B cell (primary cell): ENCODE results near the gene BRD4. TPM values are rescaled to one million over a fixed set of nuclear protein-coding genes. Genes with fewer than 3 reads are reported as not detected.

Experiments
- ATAC-seq: fragments of 200-7000 bp; cut with Tn5 transposase; one replicate; pipeline ENCODE4 v1.10.0; 2021; ENCODE audit warnings: low read depth, mild to moderate bottlenecking, moderate number of reproducible peaks, moderate library complexity
- CTCF ChIA-PET: fragments of 350-600 bp; sonication (Branson Sonifier 250); formaldehyde crosslinking; loops from one replicate; lab custom pipeline; 2021; ENCODE audit warnings: antibody characterized with exemption, inconsistent platforms; lab: Charles Lee
- POLR2A ChIA-PET: fragments of 350-600 bp; sonication (Branson Sonifier 250); formaldehyde crosslinking; loops from one replicate; lab custom pipeline; 2021; ENCODE audit warnings: antibody characterized with exemption; lab: Charles Lee
- DNase-seq: peaks from one replicate; pipeline ENCODE4 v3.0.0; 2013
- H2AFZ ChIP-seq: 2 replicates; pipeline ENCODE4 v1.6.1; 2012; ENCODE audit warnings: mild to moderate bottlenecking, low read depth, low read length; ENCODE audit not compliant: insufficient read depth, poor library complexity, severe bottlenecking
- H3K27ac ChIP-seq, 2 donors: 1 replicate in 1 of 2; 2 replicates in 1 of 2; pipeline ENCODE4 v1.5.1; 2012 to 2013; ENCODE audit warnings: low read length in 2 of 2, mild to moderate bottlenecking in 2 of 2, moderate library complexity in 1 of 2
- H3K27me3 ChIP-seq, 4 experiments: fragments of 200-600 bp in 1 of 4; sonication (generic) in 1 of 4; replicated peaks in 1 of 4; 1 replicate in 2 of 4; 2 replicates in 2 of 4; pipeline versions ENCODE4 v1.6.1 to v1.7.0; 2013 to 2016; ENCODE audit warnings: low read length in 3 of 4, mild to moderate bottlenecking in 2 of 4, mixed read lengths in 1 of 4, moderate library complexity in 1 of 4; ENCODE audit not compliant: insufficient read depth in 4 of 4, control insufficient read depth in 3 of 4; ENCODE audit errors: control extremely low read depth in 1 of 4
- H3K36me3 ChIP-seq, 2 experiments: replicated peaks in 1 of 2; 1 replicate in 1 of 2; 2 replicates in 1 of 2; pipeline versions ENCODE4 v1.6.1 to v1.7.1; 2013; ENCODE audit warnings: low read length in 1 of 2; ENCODE audit not compliant: insufficient read depth in 2 of 2, control insufficient read depth in 1 of 2; ENCODE audit errors: control extremely low read depth in 1 of 2, extremely low read depth in 1 of 2
- H3K4me1 ChIP-seq, 2 donors: fragments of 200-600 bp in 1 of 2; sonication (generic) in 1 of 2; 1 replicate in 1 of 2; 2 replicates in 1 of 2; pipeline versions ENCODE4 v1.5.1 to v1.6.1; 2013 to 2017; ENCODE audit warnings: low read length in 2 of 2; ENCODE audit not compliant: control insufficient read depth in 2 of 2, insufficient read depth in 2 of 2
- H3K4me2 ChIP-seq: replicated peaks from 2 replicates; pipeline ENCODE3; 2012; ENCODE audit warnings: mild to moderate bottlenecking, low read depth, low read length; ENCODE audit not compliant: poor library complexity, severe bottlenecking
- H3K4me3 ChIP-seq, 5 experiments: fragments of 200-600 bp in 1 of 5; sonication (generic) in 1 of 5; 1 replicate in 3 of 5; 2 replicates in 2 of 5; pipeline versions ENCODE4 v1.5.1 to v1.7.0; 2011 to 2016; ENCODE audit warnings: low read length in 4 of 5, mild to moderate bottlenecking in 4 of 5, low read depth in 2 of 5, control low read depth in 1 of 5, moderate library complexity in 1 of 5; ENCODE audit not compliant: insufficient read depth in 1 of 5; ENCODE audit errors: control extremely low read depth in 1 of 5, extremely low read depth in 1 of 5
- H3K79me2 ChIP-seq: fragments of 200-600 bp; sonication (generic); one replicate; pipeline ENCODE4 v1.6.0; 2016; ENCODE audit warnings: low read length; ENCODE audit not compliant: control insufficient read depth, insufficient read depth
- H3K9ac ChIP-seq: fragments of 200-600 bp; sonication (generic); 2 replicates; pipeline ENCODE4 v1.6.1; 2017; ENCODE audit warnings: mild to moderate bottlenecking, low read length, moderate library complexity
- H3K9me3 ChIP-seq, 3 donors: one replicate each; pipeline versions ENCODE4 v1.6.1 to v1.7.1; 2013; ENCODE audit warnings: low read length in 2 of 3; ENCODE audit not compliant: control insufficient read depth in 2 of 3, insufficient read depth in 1 of 3; ENCODE audit errors: control extremely low read depth in 1 of 3
- H4K20me1 ChIP-seq: 2 replicates; pipeline ENCODE4 v1.6.0; 2012; ENCODE audit warnings: mild to moderate bottlenecking, low read length; ENCODE audit not compliant: insufficient read depth, control insufficient read depth, poor library complexity, severe bottlenecking
- H3K27ac Mint-ChIP-seq: one replicate; pipeline ENCODE4 v1.8.0; 2021; ENCODE audit warnings: mixed read lengths
- H3K27me3 Mint-ChIP-seq: one replicate; pipeline ENCODE4 v1.8.0; 2021; ENCODE audit warnings: mixed read lengths
- H3K4me1 Mint-ChIP-seq: one replicate; pipeline ENCODE4 v1.8.0; 2021; ENCODE audit warnings: mixed read lengths
- H3K4me3 Mint-ChIP-seq: one replicate; pipeline ENCODE4 v1.8.0; 2021; ENCODE audit warnings: mixed read lengths
- H3K9me3 Mint-ChIP-seq: one replicate; pipeline ENCODE4 v1.8.0; 2022; ENCODE audit warnings: mixed read lengths; ENCODE audit not compliant: insufficient read depth
- EZH2 ChIP-seq: IDR thresholded peaks from 2 replicates; pipeline ENCODE4 v1.6.1; 2012; ENCODE audit warnings: borderline replicate concordance, low read depth, mild to moderate bottlenecking, moderate library complexity, low read length; ENCODE audit not compliant: insufficient read depth, poor library complexity, severe bottlenecking
- WGBS: methylation state at CpG from one replicate; pipeline ENCODE4 v1.1.5; 2013; ENCODE audit warnings: missing lambda C conversion rate; ENCODE audit not compliant: insufficient coverage; 5-methylcytosine and 5-hydroxymethylcytosine counted together
- intact Hi-C: fragments of 100-400 bp; cut with micrococcal nuclease; formaldehyde crosslinking; loops from one replicate; pipeline ENCODE4 v1.10.0; 2022
- polyA plus RNA-seq: library from polyadenylated mRNA; depleted of rRNA; stranded (reverse); fragments of >200 nt; gene quantifications from 2 replicates; pipeline ENCODE4 v1.2.3, GENCODE V29; 2012
- total RNA-seq, 2 donors: library from RNA; stranded (reverse); fragments of 120-200 nt in 1 of 2; gene quantifications; 1 replicate in 1 of 2; 2 replicates in 1 of 2; pipeline versions ENCODE4 v1.2.3 to v1.2.4, GENCODE V29; 2013 to 2022
- TF ChIP-seq, protein P1 (sequence below): fragments of 200-600 bp; IDR thresholded peaks from one replicate; pipeline ENCODE4 v1.8.0; 2022; ENCODE audit warnings: antibody characterized with exemption, mild to moderate bottlenecking

BRD4 gene
- total and polyA plus RNA-seq, 2 donors (not counting 1 experiment from before 2014, with no cell fraction given): 30.7 to 209 TPM

DNA sequence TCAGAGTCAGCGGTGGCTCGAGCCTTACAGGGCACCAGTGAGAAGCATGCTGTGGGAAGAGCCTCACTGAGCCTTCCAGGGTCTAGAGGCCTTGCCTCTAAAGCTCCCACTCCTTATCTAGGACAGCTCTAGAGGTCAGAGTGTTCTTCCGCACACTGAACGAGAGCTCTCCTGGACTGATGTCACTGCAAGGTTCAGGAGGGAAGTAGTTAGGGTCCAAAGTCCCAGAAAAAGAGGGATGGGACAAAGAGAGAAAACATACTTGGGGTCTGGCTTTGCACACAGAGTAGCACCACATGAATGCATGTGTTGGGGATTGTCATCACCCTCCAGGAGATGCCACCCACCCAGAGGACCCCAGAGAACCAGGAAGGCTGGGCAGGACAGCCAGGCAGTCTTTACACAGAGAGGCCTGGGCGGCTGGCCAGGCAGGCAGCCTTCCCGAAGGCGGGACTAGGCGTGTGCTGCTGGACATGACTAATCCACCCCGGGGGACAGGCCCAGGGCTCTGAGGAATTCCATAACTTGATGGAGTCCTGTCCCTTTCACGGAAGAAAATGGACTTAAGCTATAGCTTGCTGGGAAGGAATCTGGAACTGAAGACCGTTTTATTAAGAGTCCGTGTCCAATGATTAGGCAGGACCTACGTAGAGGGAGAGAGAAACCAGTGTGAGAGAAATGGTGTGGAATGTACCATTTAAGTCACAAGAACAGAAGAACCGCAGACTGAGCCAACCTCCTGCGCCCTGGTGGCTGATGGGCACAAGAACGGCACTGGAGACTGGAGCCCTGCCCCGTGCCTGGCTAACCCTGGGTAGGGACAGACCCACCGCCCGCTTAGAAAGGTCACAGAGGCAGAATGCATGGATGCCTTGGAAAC is 83.5 kb downstream of the BRD4 start:
- 93% methylated on average over 19 of the region's 19 CpGs for WGBS
- H3K27ac ChIP-seq: no peak overlapping the region
- ATAC-seq: no peak
- peaks cover 18% of the 10 kb centered on the region for H3K4me1 Mint-ChIP-seq
- H3K36me3 ChIP-seq: peaks cover 0 to 95% of the 10 kb centered on the region in 2 experiments
- TF ChIP-seq EZH2: no peak
- TF ChIP-seq, protein P1, sequence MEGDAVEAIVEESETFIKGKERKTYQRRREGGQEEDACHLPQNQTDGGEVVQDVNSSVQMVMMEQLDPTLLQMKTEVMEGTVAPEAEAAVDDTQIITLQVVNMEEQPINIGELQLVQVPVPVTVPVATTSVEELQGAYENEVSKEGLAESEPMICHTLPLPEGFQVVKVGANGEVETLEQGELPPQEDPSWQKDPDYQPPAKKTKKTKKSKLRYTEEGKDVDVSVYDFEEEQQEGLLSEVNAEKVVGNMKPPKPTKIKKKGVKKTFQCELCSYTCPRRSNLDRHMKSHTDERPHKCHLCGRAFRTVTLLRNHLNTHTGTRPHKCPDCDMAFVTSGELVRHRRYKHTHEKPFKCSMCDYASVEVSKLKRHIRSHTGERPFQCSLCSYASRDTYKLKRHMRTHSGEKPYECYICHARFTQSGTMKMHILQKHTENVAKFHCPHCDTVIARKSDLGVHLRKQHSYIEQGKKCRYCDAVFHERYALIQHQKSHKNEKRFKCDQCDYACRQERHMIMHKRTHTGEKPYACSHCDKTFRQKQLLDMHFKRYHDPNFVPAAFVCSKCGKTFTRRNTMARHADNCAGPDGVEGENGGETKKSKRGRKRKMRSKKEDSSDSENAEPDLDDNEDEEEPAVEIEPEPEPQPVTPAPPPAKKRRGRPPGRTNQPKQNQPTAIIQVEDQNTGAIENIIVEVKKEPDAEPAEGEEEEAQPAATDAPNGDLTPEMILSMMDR: no peak
- no peaks in the 10 kb centered on the region for H3K9me3 Mint-ChIP-seq
- H3K27ac Mint-ChIP-seq: no peak overlapping the region
- no peaks in the 10 kb centered on the region for H3K9me3 ChIP-seq
- H3K4me2 ChIP-seq: no peak overlapping the region
- ChIA-PET CTCF (no interaction called here), POLR2A (no interaction called here)
- H3K4me1 ChIP-seq: peaks cover 6 to 12% of the 10 kb centered on the region in 2 donors
- no peak for DNase-seq
- peaks cover 100% of the 10 kb centered on the region for H4K20me1 ChIP-seq
- H3K4me3 Mint-ChIP-seq: no peak overlapping the region
- H3K27me3 ChIP-seq: no peaks in the 10 kb centered on the region
- no peak overlapping the region for H3K9ac ChIP-seq
- H3K4me3 ChIP-seq: no peak overlapping the region
- intact Hi-C loops: no loop called here
- H3K27me3 Mint-ChIP-seq: no peaks in the 10 kb centered on the region
- peaks cover 47% of the 10 kb centered on the region for H3K79me2 ChIP-seq
- no peak overlapping the region for H2AFZ ChIP-seq

DNA sequence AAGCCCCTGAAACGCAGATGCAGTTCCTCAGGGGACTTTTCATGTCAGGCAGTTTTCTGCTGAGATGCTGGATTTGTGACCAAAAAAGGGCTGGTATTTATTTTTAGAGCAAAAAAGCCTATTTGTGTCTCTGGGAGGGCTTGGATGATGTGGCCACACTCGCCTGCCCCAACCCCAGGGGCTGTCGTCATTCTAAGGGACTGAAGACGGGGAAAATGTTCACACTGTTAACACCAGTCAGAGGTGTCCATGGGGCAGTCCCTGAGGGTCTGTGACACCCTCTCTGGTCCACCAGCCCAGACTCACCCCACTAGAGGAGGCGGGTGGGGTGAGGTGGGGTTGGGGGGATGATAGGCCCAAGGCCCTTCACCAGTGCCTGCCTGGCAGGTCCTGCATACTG is 84.2 kb downstream of the BRD4 start:
- Histone ChIP-seq H3K79me2 (peaks cover 45% of the 10 kb centered on the region), H3K27ac (no peak overlapping the region), H2AFZ (no peak overlapping the region), H3K9ac (no peak overlapping the region), H4K20me1 (peaks cover 100% of the 10 kb centered on the region), H3K36me3 (peaks cover 0 to 93% of the 10 kb centered on the region in 2 experiments), H3K4me2 (no peak overlapping the region), H3K9me3 (no peaks in the 10 kb centered on the region), H3K4me3 (no peak overlapping the region), H3K4me1 (peaks cover 0 to 4% of the 10 kb centered on the region in 2 donors), H3K27me3 (no peaks in the 10 kb centered on the region)
- no peak overlapping the region for H3K4me3 Mint-ChIP-seq
- no peak for ATAC-seq
- H3K4me1 Mint-ChIP-seq: peaks cover 10% of the 10 kb centered on the region
- intact Hi-C loops: no loop called here
- H3K27ac Mint-ChIP-seq: no peak overlapping the region
- TF ChIP-seq, protein P1: no peak
- no peak for TF ChIP-seq EZH2
- no peak for DNase-seq
- ChIA-PET POLR2A (interaction anchor here (0.5 kb wide), 1 partner anchor 156 kb away, joined by 3 read pairs; no protein-coding TSS in a partner anchor), CTCF (no interaction called here)
- WGBS: 75% methylated on average over 4 of the region's 5 CpGs
- no peaks in the 10 kb centered on the region for H3K27me3 Mint-ChIP-seq
- H3K9me3 Mint-ChIP-seq: no peaks in the 10 kb centered on the region
